ENCODE data around the gene SNX20. TPM values are rescaled to one million over a fixed set of nuclear protein-coding genes. Genes with fewer than 3 reads are reported as not detected.

SNX20 gene
- total RNA-seq, 4 donors from 2014 or later, result 0.84 to 1.8 (median 1.0) TPM

DNA sequence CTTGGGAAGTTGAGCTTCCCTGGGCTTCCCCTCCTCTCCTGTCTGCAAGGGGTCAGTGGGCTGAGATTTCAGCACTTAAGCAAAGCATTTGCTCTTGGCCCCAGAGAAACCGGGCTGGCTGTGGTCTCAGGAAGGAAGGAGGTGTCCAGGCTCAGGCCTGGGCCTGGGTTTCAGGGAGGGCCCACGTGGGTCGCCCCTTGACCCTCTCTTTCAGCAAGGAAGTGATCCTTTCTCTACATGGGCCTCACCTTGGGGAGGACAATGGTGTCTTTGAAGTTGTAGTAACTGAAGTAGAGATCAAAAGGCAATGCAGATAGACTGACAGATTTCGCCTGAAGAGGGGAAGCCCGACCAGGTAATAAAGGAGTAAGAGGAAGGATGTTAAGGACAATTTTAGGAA lies 15.0 kb upstream of the SNX20 start:
- Histone ChIP-seq H3K27me3 (no peaks in the 10 kb centered on the region), H3K4me1 (peaks cover 0 to 53% (median 13%) of the 10 kb centered on the region in 3 donors), H3K4me3 (no peak overlapping the region), H3K9me3 (no peaks in the 10 kb centered on the region), H3K27ac (peak overlapping the region in 3 of 4 donors; percentile 53 to 71 (median 63)), H3K36me3 (no peaks in the 10 kb centered on the region)
- 50 to 60% methylated on average over 1 to 2 of the region's 5 CpGs for WGBS, 2 donors (ENCODE audit: low coverage in 1 of 2)
- TF ChIP-seq POLR2A (IDR thresholded peaks at IDR 0.05), result no peak
- no peak for TF ChIP-seq EP300 (IDR thresholded peaks at IDR 0.05)
- TF ChIP-seq, protein P1, sequence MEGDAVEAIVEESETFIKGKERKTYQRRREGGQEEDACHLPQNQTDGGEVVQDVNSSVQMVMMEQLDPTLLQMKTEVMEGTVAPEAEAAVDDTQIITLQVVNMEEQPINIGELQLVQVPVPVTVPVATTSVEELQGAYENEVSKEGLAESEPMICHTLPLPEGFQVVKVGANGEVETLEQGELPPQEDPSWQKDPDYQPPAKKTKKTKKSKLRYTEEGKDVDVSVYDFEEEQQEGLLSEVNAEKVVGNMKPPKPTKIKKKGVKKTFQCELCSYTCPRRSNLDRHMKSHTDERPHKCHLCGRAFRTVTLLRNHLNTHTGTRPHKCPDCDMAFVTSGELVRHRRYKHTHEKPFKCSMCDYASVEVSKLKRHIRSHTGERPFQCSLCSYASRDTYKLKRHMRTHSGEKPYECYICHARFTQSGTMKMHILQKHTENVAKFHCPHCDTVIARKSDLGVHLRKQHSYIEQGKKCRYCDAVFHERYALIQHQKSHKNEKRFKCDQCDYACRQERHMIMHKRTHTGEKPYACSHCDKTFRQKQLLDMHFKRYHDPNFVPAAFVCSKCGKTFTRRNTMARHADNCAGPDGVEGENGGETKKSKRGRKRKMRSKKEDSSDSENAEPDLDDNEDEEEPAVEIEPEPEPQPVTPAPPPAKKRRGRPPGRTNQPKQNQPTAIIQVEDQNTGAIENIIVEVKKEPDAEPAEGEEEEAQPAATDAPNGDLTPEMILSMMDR (IDR thresholded peaks at IDR 0.05), result no peak
- TF ChIP-seq POLR2AphosphoS5 (IDR thresholded peaks at IDR 0.05), result no peak
- ATAC-seq, result no peak

DNA sequence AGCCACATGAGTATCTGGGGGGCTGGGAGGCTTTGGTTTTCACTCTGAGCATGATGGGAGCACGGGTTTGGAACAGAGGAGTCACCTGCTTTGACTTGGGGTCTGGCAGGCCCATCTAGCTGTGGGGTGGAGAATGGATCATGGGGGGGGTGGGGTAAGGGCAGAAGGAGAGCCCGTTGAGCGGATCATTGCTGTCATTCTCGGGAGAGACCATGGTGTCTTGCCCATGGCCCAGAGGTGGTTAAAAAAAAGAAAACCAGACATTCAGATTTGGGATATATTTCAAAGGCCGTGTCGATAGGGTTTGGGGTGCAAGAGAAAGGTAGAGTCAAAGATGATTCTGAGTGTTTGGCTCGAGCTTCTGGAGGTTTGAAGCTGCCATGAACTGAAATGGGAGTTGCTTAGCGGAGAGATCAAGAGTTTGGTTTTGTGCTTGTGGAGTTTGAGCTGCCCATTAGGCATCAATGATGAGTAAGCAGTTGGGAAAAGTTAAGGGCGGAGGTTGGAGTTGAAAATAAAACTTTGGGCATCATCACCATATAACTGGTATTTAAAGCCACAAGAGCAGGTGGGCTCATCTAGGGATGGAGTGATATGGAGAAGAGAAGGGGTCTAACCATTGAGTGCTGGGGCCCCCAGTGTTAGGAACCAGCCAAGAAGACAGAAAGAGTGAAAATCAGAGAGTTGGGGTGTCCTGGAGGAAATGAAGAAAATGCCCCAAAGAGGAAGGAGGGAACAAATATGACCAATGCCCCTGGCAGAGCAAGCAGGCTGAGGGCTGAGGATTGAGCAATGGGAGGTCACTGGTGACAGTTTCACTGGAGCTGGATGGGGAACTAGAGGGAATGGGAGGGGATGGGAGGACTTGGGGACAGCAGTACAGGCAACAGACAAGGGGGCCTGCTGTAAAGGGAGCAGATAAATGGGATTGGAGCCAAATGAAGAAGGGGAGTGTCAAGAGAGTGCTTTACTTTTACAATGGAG lies 14.2 kb upstream of the SNX20 start:
- H3K36me3 ChIP-seq, result no peaks in the 10 kb centered on the region
- peaks cover 0 to 53% (median 13%) of the 10 kb centered on the region in 3 donors for H3K4me1 ChIP-seq
- no peak overlapping the region for H3K4me3 ChIP-seq
- no peaks in the 10 kb centered on the region for H3K27me3 ChIP-seq
- TF ChIP-seq POLR2A (IDR thresholded peaks at IDR 0.05) (no peak), POLR2AphosphoS5 (IDR thresholded peaks at IDR 0.05) (no peak), EP300 (IDR thresholded peaks at IDR 0.05) (no peak)
- TF ChIP-seq, protein P1 (IDR thresholded peaks at IDR 0.05), result no peak
- WGBS, 2 donors (ENCODE audit: low coverage in 1 of 2), result 89 to 93% methylated on average over 8 to 9 of the region's 9 CpGs
- no peaks in the 10 kb centered on the region for H3K9me3 ChIP-seq
- peak overlapping the region in 3 of 4 donors; percentile 53 to 71 (median 63) for H3K27ac ChIP-seq
- ATAC-seq, result peak; percentile 24

DNA sequence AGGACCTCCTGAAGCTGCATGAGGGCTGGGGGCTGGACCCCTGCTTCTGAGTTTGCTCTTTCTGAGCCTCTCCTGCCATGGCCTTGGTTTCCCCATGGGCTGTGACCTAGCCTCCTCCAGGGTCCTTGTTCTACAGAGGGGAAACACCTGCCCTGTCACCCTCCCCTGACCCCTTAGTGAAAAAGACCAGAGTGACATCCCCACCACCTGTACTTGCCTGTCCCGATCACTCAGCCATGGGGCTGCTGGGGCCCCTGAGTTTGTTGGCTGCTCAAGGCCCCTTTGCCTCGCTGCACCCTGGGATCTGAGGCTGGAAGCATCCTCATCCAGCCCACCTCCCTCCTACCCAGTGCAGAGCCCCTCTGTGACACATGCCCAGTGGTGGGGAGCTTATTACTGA lies 13.1 kb upstream of the SNX20 start:
- no peak for ATAC-seq
- Histone ChIP-seq H3K27ac (peak overlapping the region in 1 of 4 donors; percentile 59), H3K9me3 (no peaks in the 10 kb centered on the region), H3K4me1 (peaks cover 0 to 53% (median 13%) of the 10 kb centered on the region in 3 donors), H3K36me3 (no peaks in the 10 kb centered on the region), H3K27me3 (no peaks in the 10 kb centered on the region), H3K4me3 (peak overlapping the region in 1 of 2 donors; percentile 52)
- no peak for TF ChIP-seq POLR2AphosphoS5 (IDR thresholded peaks at IDR 0.05)
- TF ChIP-seq POLR2A (IDR thresholded peaks at IDR 0.05), result no peak
- TF ChIP-seq EP300 (IDR thresholded peaks at IDR 0.05), result no peak
- TF ChIP-seq, protein P1 (IDR thresholded peaks at IDR 0.05), result no peak
- 100% methylated on average over 1 of the region's 2 CpGs for WGBS, 2 donors (ENCODE audit: low coverage in 1 of 2)

DNA sequence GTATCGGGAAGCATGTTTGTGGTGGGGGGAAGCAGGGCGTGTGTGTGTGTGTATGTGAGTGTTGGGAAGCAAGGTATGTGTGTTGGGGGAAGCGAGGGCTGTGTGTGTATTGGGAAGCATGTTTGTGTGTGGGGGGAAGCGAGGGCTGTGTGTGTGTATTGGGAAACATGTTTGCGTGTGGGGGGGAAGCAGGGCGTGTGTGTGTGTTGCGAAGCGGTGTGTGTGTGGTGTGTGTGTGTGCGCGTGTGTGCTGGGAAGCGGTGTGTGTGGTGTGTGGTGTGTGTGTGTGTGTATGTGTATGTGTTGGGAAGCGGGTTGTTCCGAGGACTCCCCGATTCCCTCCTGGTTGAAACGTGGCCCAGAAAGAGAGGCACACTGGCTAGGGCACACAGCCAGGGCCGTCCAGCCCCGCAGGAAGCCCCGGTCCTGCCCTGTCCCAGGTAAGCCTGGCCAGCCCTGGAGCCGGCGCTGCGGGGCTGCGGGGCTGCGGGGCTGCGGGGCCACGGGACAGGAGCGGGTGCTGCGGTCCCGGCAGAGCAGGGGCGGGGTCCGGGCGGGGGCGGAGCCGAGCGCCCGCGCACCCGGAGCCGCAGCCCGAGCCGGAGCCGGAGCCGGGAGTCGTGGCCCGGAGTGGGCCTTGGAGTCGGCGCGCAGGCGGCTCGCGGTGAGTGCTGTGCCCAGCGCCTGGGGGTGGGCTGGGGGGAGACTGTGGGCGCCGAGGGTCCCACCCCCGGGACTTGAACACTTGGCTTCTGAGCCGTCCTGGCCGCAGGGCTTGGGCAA lies 12.1 kb upstream of the SNX20 start, which contains the start of gene NOD2:
NOD2 (plus strand) TSS at position 608 of the 783 bp plus-strand sequence. CDS start 5,890 bp downstream, outside the sequence.
- Histone ChIP-seq H3K9me3 (no peaks in the 10 kb centered on the region), H3K27me3 (no peaks in the 10 kb centered on the region), H3K4me3 (peak within 1 kb of the TSS; percentile 40 to 52), H3K4me1 (peaks cover 0 to 50% (median 13%) of the 10 kb centered on the region in 3 donors), H3K27ac (peak within 1 kb of the TSS in 1 of 4 donors; percentile 59), H3K36me3 (no peaks in the 10 kb centered on the region)
- WGBS, 2 donors (ENCODE audit: low coverage in 1 of 2), result 48 to 52% methylated on average over 13 to 16 of the region's 56 CpGs
- peak; percentile 55 for ATAC-seq
- TF ChIP-seq, protein P1 (IDR thresholded peaks at IDR 0.05), result no peak
- no peak for TF ChIP-seq POLR2A (IDR thresholded peaks at IDR 0.05)
- no peak for TF ChIP-seq EP300 (IDR thresholded peaks at IDR 0.05)
- TF ChIP-seq POLR2AphosphoS5 (IDR thresholded peaks at IDR 0.05), result no peak

Measured in gastroesophageal sphincter (tissue), 4 donors.